MM.1S (cell line): Measurements from ENCODE around the gene PTP4A2.

Source experiments
- DNase-seq: peaks from one replicate; pipeline ENCODE4 v3.0.0-alpha.2; 2015
- H2AFZ ChIP-seq: fragments of 300-600 bp; sonication (generic); 2 replicates; pipeline ENCODE4 v1.6.0; 2016; ENCODE audit warnings: antibody characterized with exemption, low read length
- H3F3A ChIP-seq: fragments of 300-600 bp; sonication (generic); 2 replicates; pipeline ENCODE4 v1.6.1; 2016; ENCODE audit warnings: mild to moderate bottlenecking, antibody characterized with exemption, low read length, moderate library complexity, mixed read lengths; ENCODE audit not compliant: insufficient read depth
- H3K27ac ChIP-seq: fragments of 300-600 bp; sonication (generic); 2 replicates; pipeline ENCODE4 v1.5.1; 2016; ENCODE audit warnings: mild to moderate bottlenecking, low read length
- H3K27me3 ChIP-seq: fragments of 300-600 bp; sonication (generic); replicated peaks from 2 replicates; pipeline ENCODE4 v1.6.0; 2016; ENCODE audit warnings: low read length; ENCODE audit not compliant: insufficient read depth
- H3K36me3 ChIP-seq: fragments of 300-600 bp; sonication (generic); replicated peaks from 2 replicates; pipeline ENCODE4 v1.6.1; 2016; ENCODE audit warnings: mild to moderate bottlenecking, low read length, mixed read lengths; ENCODE audit not compliant: insufficient read depth
- H3K4me1 ChIP-seq: fragments of 300-600 bp; sonication (generic); 2 replicates; pipeline ENCODE4 v1.6.1; 2016; ENCODE audit warnings: low read length, mixed read lengths
- H3K4me2 ChIP-seq: fragments of 300-600 bp; sonication (generic); 2 replicates; pipeline ENCODE4 v1.6.0; 2016; ENCODE audit warnings: low read depth, low read length
- H3K4me3 ChIP-seq: fragments of 300-600 bp; sonication (generic); 2 replicates; pipeline ENCODE4 v1.5.1; 2016; ENCODE audit warnings: low read length, mixed read lengths
- H3K79me2 ChIP-seq: fragments of 300-600 bp; sonication (generic); 2 replicates; pipeline ENCODE4 v1.6.1; 2016; ENCODE audit warnings: mixed run types, low read length, mixed read lengths
- H3K9ac ChIP-seq: fragments of 300-600 bp; sonication (generic); 2 replicates; pipeline ENCODE4 v1.6.1; 2016; ENCODE audit warnings: low read length, mixed read lengths
- H3K9me2 ChIP-seq: fragments of 300-600 bp; sonication (generic); replicated peaks from 2 replicates; pipeline ENCODE4 v1.6.1; 2016; ENCODE audit warnings: mild to moderate bottlenecking, low read length, mixed read lengths; ENCODE audit not compliant: insufficient read depth
- H3K9me3 ChIP-seq: fragments of 300-600 bp; sonication (generic); replicated peaks from 2 replicates; pipeline ENCODE4 v1.6.1; 2016; ENCODE audit warnings: mild to moderate bottlenecking, low read length, mixed read lengths; ENCODE audit not compliant: insufficient read depth
- H4K20me1 ChIP-seq: fragments of 300-600 bp; sonication (generic); 2 replicates; pipeline ENCODE4 v1.6.1; 2016; ENCODE audit warnings: mild to moderate bottlenecking, low read length, moderate library complexity, mixed read lengths; ENCODE audit not compliant: insufficient read depth
- EZH2 ChIP-seq: fragments of 300-600 bp; sonication (generic); optimal IDR thresholded peaks from 2 replicates; pipeline ENCODE3; 2017; ENCODE audit warnings: low read depth, mild to moderate bottlenecking, antibody characterized with exemption, low read length, mixed read lengths
- EZH2phosphoT487 ChIP-seq: fragments of 300-600 bp; sonication (generic); IDR thresholded peaks from 2 replicates; pipeline ENCODE4 v1.6.1; 2018; ENCODE audit warnings: antibody characterized with exemption, low read length
- TF ChIP-seq, protein P1 (sequence below): fragments of 300-600 bp; sonication (generic); IDR thresholded peaks from 2 replicates; pipeline ENCODE4 v1.5.1; 2016; ENCODE audit warnings: antibody characterized with exemption, low read length, mixed read lengths

PTP4A2 gene

DNA sequence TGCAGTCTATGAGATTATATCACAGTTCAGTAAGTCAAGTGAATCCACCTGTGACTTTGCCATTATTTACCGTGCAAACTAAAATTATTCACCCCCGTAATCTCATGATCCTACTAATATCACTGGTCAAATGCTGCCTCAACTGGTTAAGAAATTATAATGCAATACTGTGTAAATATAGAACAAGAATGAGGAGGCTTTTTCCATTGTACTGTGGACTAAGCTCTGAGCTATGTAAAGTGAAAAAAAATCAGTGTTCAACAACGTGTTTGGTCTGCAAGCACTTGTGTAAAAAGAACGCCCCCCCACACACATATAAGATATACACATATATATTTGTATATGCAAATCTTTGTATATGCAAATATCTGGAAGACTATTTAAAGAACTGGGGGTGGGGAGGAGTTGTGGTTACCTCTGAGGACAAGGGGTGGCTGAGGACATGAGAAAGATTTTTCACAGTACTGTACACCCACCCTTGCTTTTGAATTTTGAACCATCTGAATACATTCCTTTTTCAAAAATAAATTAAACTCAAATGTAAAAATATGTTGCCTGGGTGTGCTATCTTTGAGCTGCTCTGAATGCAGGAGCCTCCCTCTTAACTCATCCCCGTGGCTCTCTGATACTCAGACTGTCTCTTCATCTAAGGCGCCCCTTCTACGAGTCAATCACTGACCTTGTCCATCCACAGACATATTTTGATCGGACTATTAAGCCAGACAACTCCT is 57.0 kb downstream of the PTP4A2 start:
- H3K79me2 ChIP-seq, result no peaks in the 10 kb centered on the region
- no peaks in the 10 kb centered on the region for H3K27me3 ChIP-seq
- H2AFZ ChIP-seq, result peak overlapping the region; percentile 9; the same call in 1 of the 2 replicates
- no peaks in the 10 kb centered on the region for H3F3A ChIP-seq
- no peaks in the 10 kb centered on the region for H4K20me1 ChIP-seq
- no peaks in the 10 kb centered on the region for H3K36me3 ChIP-seq
- no peaks in the 10 kb centered on the region for H3K9me2 ChIP-seq
- DNase-seq, result peak; percentile 63
- no peak overlapping the region for H3K27ac ChIP-seq
- H3K9ac ChIP-seq, result no peak overlapping the region
- no peaks in the 10 kb centered on the region for H3K9me3 ChIP-seq
- peaks cover 19% of the 10 kb centered on the region for H3K4me1 ChIP-seq
- TF ChIP-seq, protein P1, sequence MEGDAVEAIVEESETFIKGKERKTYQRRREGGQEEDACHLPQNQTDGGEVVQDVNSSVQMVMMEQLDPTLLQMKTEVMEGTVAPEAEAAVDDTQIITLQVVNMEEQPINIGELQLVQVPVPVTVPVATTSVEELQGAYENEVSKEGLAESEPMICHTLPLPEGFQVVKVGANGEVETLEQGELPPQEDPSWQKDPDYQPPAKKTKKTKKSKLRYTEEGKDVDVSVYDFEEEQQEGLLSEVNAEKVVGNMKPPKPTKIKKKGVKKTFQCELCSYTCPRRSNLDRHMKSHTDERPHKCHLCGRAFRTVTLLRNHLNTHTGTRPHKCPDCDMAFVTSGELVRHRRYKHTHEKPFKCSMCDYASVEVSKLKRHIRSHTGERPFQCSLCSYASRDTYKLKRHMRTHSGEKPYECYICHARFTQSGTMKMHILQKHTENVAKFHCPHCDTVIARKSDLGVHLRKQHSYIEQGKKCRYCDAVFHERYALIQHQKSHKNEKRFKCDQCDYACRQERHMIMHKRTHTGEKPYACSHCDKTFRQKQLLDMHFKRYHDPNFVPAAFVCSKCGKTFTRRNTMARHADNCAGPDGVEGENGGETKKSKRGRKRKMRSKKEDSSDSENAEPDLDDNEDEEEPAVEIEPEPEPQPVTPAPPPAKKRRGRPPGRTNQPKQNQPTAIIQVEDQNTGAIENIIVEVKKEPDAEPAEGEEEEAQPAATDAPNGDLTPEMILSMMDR, result no peak
- no peak for TF ChIP-seq EZH2
- no peak for TF ChIP-seq EZH2phosphoT487
- no peak overlapping the region; the same call in 1 of the 2 replicates for H3K4me3 ChIP-seq
- peak overlapping the region; percentile 28 for H3K4me2 ChIP-seq

DNA sequence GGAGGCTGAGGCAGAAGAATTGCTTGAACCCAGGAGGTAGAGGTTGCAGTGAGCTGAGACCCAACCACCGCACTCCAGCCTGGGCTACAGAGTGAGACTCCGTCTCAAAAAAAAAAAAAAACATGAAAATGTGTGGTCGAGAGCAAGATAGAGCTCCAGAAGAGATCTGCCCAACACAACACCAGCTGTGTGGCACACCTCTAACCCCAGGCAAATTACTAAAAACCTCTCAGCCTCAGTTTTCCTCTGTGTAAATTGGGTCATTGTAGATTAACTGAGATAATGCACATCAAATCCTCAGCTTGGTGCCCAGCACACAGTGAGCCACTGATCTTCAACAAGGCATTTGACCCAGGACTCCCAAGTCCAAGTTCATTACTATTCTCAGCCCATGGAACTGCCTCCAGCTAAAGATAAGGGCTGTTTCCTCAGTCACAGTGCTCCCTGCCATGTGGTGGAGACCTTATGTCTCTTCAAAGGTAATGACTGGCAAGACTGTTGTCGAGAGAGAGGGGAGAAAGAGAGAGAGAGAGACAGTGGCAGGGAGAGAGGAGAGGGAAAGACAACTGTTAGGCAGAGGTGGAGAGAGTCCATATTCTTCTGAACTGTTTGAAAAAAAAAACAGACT is 58.1 kb downstream of the PTP4A2 start:
- H3K27ac ChIP-seq, result no peak overlapping the region
- H3K9me3 ChIP-seq, result no peaks in the 10 kb centered on the region
- H3K4me3 ChIP-seq, result no peak overlapping the region
- no peaks in the 10 kb centered on the region for H4K20me1 ChIP-seq
- no peaks in the 10 kb centered on the region for H3K36me3 ChIP-seq
- 0 out of 2 replicates have a peak overlapping the region, but pooled peaks have one; percentile 24 for H2AFZ ChIP-seq
- H3K79me2 ChIP-seq, result no peaks in the 10 kb centered on the region
- H3K4me2 ChIP-seq, result no peak overlapping the region
- no peak overlapping the region for H3K9ac ChIP-seq
- no peaks in the 10 kb centered on the region for H3F3A ChIP-seq
- TF ChIP-seq EZH2phosphoT487, result no peak
- no peak for TF ChIP-seq EZH2
- TF ChIP-seq, protein P1, result no peak
- no peaks in the 10 kb centered on the region for H3K9me2 ChIP-seq
- no peak for DNase-seq
- H3K4me1 ChIP-seq, result peaks cover 19% of the 10 kb centered on the region
- no peaks in the 10 kb centered on the region for H3K27me3 ChIP-seq

DNA sequence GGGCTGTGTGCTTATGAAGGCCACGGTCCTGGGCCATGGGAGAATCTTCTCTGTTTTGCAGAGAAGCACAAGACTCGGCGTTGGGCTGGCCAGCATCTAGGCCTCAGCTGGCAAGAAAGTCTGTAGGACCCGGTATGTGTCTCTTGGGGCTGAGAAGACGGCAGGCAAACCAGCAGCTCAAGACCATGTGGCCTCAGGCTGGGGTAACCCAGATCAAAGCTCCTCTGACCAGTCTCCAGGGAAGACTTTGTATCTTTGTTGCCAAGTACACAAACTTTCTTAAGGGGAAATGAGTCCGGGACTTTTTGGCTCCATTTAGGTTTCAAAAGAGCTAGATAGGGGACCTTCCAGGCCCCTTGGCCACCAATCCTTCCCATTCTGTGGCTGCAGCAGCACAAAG is 60.1 kb downstream of the PTP4A2 start:
- no peak overlapping the region for H3K4me2 ChIP-seq
- H3K9ac ChIP-seq, result no peak overlapping the region
- TF ChIP-seq EZH2 (no peak), EZH2phosphoT487 (no peak)
- TF ChIP-seq, protein P1, result no peak
- H4K20me1 ChIP-seq, result no peaks in the 10 kb centered on the region
- H3K27ac ChIP-seq, result no peak overlapping the region
- no peak overlapping the region for H2AFZ ChIP-seq
- no peaks in the 10 kb centered on the region for H3K27me3 ChIP-seq
- H3K9me2 ChIP-seq, result no peaks in the 10 kb centered on the region
- H3K4me3 ChIP-seq, result no peak overlapping the region
- no peaks in the 10 kb centered on the region for H3K9me3 ChIP-seq
- no peaks in the 10 kb centered on the region for H3F3A ChIP-seq
- H3K79me2 ChIP-seq, result no peaks in the 10 kb centered on the region
- no peaks in the 10 kb centered on the region for H3K36me3 ChIP-seq
- DNase-seq, result no peak
- peaks cover 19% of the 10 kb centered on the region for H3K4me1 ChIP-seq
